IMR-90 (cell line): ENCODE data around the gene XPNPEP2. TPM values are rescaled to one million over a fixed set of nuclear protein-coding genes. Genes with fewer than 3 reads are reported as not detected.

Experiments used
- ATAC-seq: fragments of 200-7000 bp; cut with Tn5 transposase; 2 replicates; pipeline ENCODE4 v1.9.1; 2020; ENCODE audit warnings: low read depth, mild to moderate bottlenecking, moderate library complexity
- BruUV-seq: library from RNA; stranded (reverse); fragments of 400-500 nt; replicated peaks from 2 replicates; lab custom pipeline; 2021; lab: Mats Ljungman, UMichigan
- CTCF ChIA-PET: fragments of 300-600 bp; formaldehyde crosslinking; extraction: SDS; loops from one replicate; lab custom pipeline; 2021; ENCODE audit warnings: antibody characterized with exemption; lab: Yijun Ruan, JAX
- POLR2A ChIA-PET: fragments of 300-600 bp; sonication (Branson Sonifier 250); formaldehyde crosslinking; loops from one replicate; lab custom pipeline; 2022; ENCODE audit warnings: antibody characterized with exemption; ENCODE audit not compliant: unreplicated experiment; lab: Charles Lee
- DNase-seq: peaks from one replicate; pipeline ENCODE4 v3.0.0; 2013
- H2AFZ ChIP-seq: replicated peaks from 2 replicates; pipeline ENCODE3; 2013; ENCODE audit warnings: low read length, mild to moderate bottlenecking; ENCODE audit not compliant: poor library complexity
- H2AK5ac ChIP-seq: 2 replicates; pipeline ENCODE4 v1.6.1; 2013; ENCODE audit warnings: low read depth, low read length, inconsistent platforms
- H2AK9ac ChIP-seq: replicated peaks from 2 replicates; pipeline ENCODE3; 2013; ENCODE audit warnings: mild to moderate bottlenecking, low read depth, low read length, moderate library complexity; ENCODE audit not compliant: poor library complexity
- H2BK120ac ChIP-seq: 2 replicates; pipeline ENCODE4 v1.6.1; 2013; ENCODE audit warnings: low read depth, low read length, inconsistent platforms
- H2BK15ac ChIP-seq: 3 replicates; pipeline ENCODE4 v1.6.1; 2013; ENCODE audit warnings: low read depth, low read length, inconsistent platforms
- H2BK20ac ChIP-seq: 2 replicates; pipeline ENCODE4 v1.6.1; 2013; ENCODE audit warnings: low read depth, mild to moderate bottlenecking, inconsistent platforms, low read length, moderate library complexity
- H2BK5ac ChIP-seq: 2 replicates; pipeline ENCODE4 v1.6.1; 2013; ENCODE audit warnings: mild to moderate bottlenecking, low read depth, low read length, inconsistent platforms; ENCODE audit not compliant: poor library complexity, severe bottlenecking
- H3K14ac ChIP-seq: replicated peaks from 2 replicates; pipeline ENCODE4 v1.6.1; 2013; ENCODE audit warnings: low read depth, low read length, inconsistent platforms
- H3K18ac ChIP-seq: 2 replicates; pipeline ENCODE4 v1.6.1; 2013; ENCODE audit warnings: low read depth, low read length, control low read depth
- H3K23ac ChIP-seq: 2 replicates; pipeline ENCODE4 v1.6.1; 2013; ENCODE audit warnings: low read depth, low read length, inconsistent platforms
- H3K27ac ChIP-seq: 2 replicates; pipeline ENCODE4 v1.5.1; 2013; ENCODE audit warnings: mild to moderate bottlenecking, control low read depth, low read length; ENCODE audit not compliant: insufficient read depth
- H3K27me3 ChIP-seq: 2 replicates; pipeline ENCODE4 v1.6.1; 2013; ENCODE audit warnings: low read length; ENCODE audit not compliant: control insufficient read depth, insufficient read depth
- H3K36me3 ChIP-seq: 2 replicates; pipeline ENCODE4 v1.6.1; 2013; ENCODE audit warnings: low read length, mixed read lengths; ENCODE audit not compliant: control insufficient read depth, insufficient read depth
- H3K4ac ChIP-seq: 2 replicates; pipeline ENCODE4 v1.6.1; 2013; ENCODE audit warnings: low read depth, low read length, inconsistent platforms
- H3K4me1 ChIP-seq: 2 replicates; pipeline ENCODE4 v1.6.1; 2013; ENCODE audit warnings: low read length, mixed read lengths; ENCODE audit not compliant: control insufficient read depth, insufficient read depth
- H3K4me2 ChIP-seq: 2 replicates; pipeline ENCODE4 v1.6.1; 2013; ENCODE audit warnings: low read depth, mild to moderate bottlenecking, control low read depth, low read length, moderate library complexity
- H3K4me3 ChIP-seq: 2 replicates; pipeline ENCODE4 v1.5.1; 2013; ENCODE audit warnings: low read depth, mild to moderate bottlenecking, control low read depth, low read length, moderate library complexity; ENCODE audit not compliant: insufficient read depth
- H3K56ac ChIP-seq: 2 replicates; pipeline ENCODE4 v1.6.1; 2013; ENCODE audit warnings: low read length, inconsistent platforms; ENCODE audit not compliant: insufficient read depth; ENCODE audit errors: extremely low read depth
- H3K79me1 ChIP-seq, 2 experiments: 2 replicates each; pipeline ENCODE4 v1.6.1; 2013; ENCODE audit warnings: low read length in 2 of 2, inconsistent platforms in 1 of 2, low read depth in 1 of 2
- H3K9ac ChIP-seq: 2 replicates; pipeline ENCODE4 v1.6.1; 2013; ENCODE audit warnings: low read depth, low read length, control low read depth
- H3K9me1 ChIP-seq: 2 replicates; pipeline ENCODE4 v1.6.1; 2013; ENCODE audit warnings: low read length, inconsistent platforms; ENCODE audit not compliant: insufficient read depth
- H3K9me3 ChIP-seq: 2 replicates; pipeline ENCODE4 v1.6.1; 2013; ENCODE audit warnings: low read length; ENCODE audit not compliant: control insufficient read depth, insufficient read depth
- H4K20me1 ChIP-seq: 2 replicates; pipeline ENCODE4 v1.6.1; 2013; ENCODE audit warnings: low read length, inconsistent platforms; ENCODE audit not compliant: insufficient read depth
- H4K5ac ChIP-seq: 2 replicates; pipeline ENCODE4 v1.6.1; 2013; ENCODE audit warnings: mild to moderate bottlenecking, low read depth, low read length, control low read depth
- H4K8ac ChIP-seq, 2 experiments: 2 replicates each; pipeline ENCODE4 v1.6.1; 2013; ENCODE audit warnings: low read depth in 2 of 2, low read length in 2 of 2, control low read depth in 1 of 2, inconsistent platforms in 1 of 2
- H4K91ac ChIP-seq: 2 replicates; pipeline ENCODE4 v1.6.1; 2013; ENCODE audit warnings: low read depth, low read length, inconsistent platforms; ENCODE audit not compliant: insufficient read depth
- CEBPB ChIP-seq: IDR thresholded peaks from 2 replicates; pipeline ENCODE4 v1.6.1; 2012; ENCODE audit warnings: low read depth, low read length, improper control_type of control experiment
- RFX5 ChIP-seq: IDR thresholded peaks from 2 replicates; pipeline ENCODE4 v1.8.0; 2012; ENCODE audit warnings: low read depth, mild to moderate bottlenecking, low read length, moderate library complexity
- WGBS, 2 experiments: methylation state at CpG; one replicate each; pipeline versions ENCODE4 v1.1.5 to v1.1.7; 2013; ENCODE audit warnings: missing lambda C conversion rate in 2 of 2; ENCODE audit not compliant: insufficient read length in 1 of 2; ENCODE audit errors: extremely low coverage in 2 of 2; 5-methylcytosine and 5-hydroxymethylcytosine counted together
- dilution Hi-C: fragments of 300-500 bp; cut with HindIII; formaldehyde crosslinking; loops from one replicate; pipeline ENCODE4 v1.14.3; 2018; ENCODE audit warnings: low sequenced_read_pairs; ENCODE audit not compliant: unreplicated experiment
- in situ Hi-C: fragments of 300-500 bp; cut with MboI; formaldehyde crosslinking; loops from 3 replicates; pipeline ENCODE4 v1.14.3; 2019; ENCODE audit warnings: low sequenced_read_pairs, inconsistent platforms, mixed read lengths
- intact Hi-C: fragments of 100-400 bp; cut with micrococcal nuclease; formaldehyde crosslinking; loops from 2 replicates; pipeline ENCODE4 v1.10.0; 2022
- polyA plus RNA-seq, 3 experiments: library from polyadenylated mRNA; depleted of rRNA; stranded (reverse); fragments of >200 nt; gene quantifications; 2 replicates each; pipeline ENCODE4 v1.2.3, GENCODE V29; 2012; ENCODE audit warnings: low replicate concordance in 1 of 3
- total RNA-seq: library from RNA; depleted of rRNA; stranded (reverse); fragments of >200 nt; gene quantifications from 2 replicates; pipeline ENCODE4 v1.2.3, GENCODE V29; 2012
- TF ChIP-seq, protein P1 (sequence below): conservative IDR thresholded peaks from 2 replicates; pipeline ENCODE4 v1.5.1; 2012; ENCODE audit warnings: mild to moderate bottlenecking, low read depth, low read length, improper control_type of control experiment
- TF ChIP-seq, protein P2 (sequence below): fragments of 150-350 bp; IDR thresholded peaks from 2 replicates; pipeline ENCODE4 v1.6.1; 2016; ENCODE audit warnings: low read depth, mild to moderate bottlenecking, low read length, moderate library complexity, borderline replicate concordance

XPNPEP2 gene
- total and polyA plus RNA-seq, 2 of the 4 experiments (the other 2 are of a cell fraction) = under 0.01 to 0.07 TPM

DNA sequence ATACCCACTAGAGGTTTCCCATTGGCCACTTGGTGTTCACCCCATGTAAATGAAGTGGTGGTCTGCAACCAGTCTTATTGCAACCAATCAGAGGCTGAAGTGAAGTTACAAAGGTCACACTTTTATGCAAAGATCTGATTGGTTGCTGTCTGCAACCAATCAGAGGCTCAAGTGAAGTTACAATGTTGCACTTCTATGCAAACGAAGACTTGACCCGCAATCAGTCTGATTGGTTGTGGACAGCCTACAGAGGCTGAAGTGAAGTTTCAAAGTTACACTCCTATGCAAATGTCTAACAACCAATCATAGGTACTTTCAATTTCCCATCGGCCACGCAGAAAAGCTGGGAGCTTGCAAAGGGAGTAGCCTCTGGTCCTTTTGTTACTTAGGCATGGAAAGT lies 22.3 kb upstream of the XPNPEP2 start:
- Histone ChIP-seq H3K9me3 (no peaks in the 10 kb centered on the region), H3K4me2 (no peak overlapping the region), H4K8ac (no peak overlapping the region), H3K14ac (no peak overlapping the region), H3K4ac (no peak overlapping the region), H3K18ac (no peak overlapping the region), H3K27ac (no peak overlapping the region), H2AK5ac (no peak overlapping the region), H3K9me1 (no peaks in the 10 kb centered on the region), H3K36me3 (no peaks in the 10 kb centered on the region), H4K20me1 (no peaks in the 10 kb centered on the region), H2BK5ac (no peak overlapping the region), H2AFZ (no peak overlapping the region), H3K79me1 (no peaks in the 10 kb centered on the region), H2BK15ac (no peak overlapping the region), H3K4me3 (no peak overlapping the region), H4K5ac (no peak overlapping the region), H2BK20ac (no peak overlapping the region), H3K27me3 (peaks cover 11% of the 10 kb centered on the region), H2AK9ac (no peak overlapping the region), H3K23ac (no peak overlapping the region), H3K4me1 (peaks cover 4% of the 10 kb centered on the region), H3K56ac (no peak overlapping the region), H2BK120ac (no peak overlapping the region), H4K91ac (no peak overlapping the region), H3K9ac (no peak overlapping the region)
- DNase-seq (no peak), ATAC-seq (no peak)
- dilution Hi-C loops (no loop called here), in situ Hi-C loops (no loop called here), intact Hi-C loops (no loop called here)
- ChIA-PET CTCF (interaction anchor here (1.2 kb wide), 1 partner anchor 9 kb away, joined by 3 read pairs; no protein-coding TSS in a partner anchor), POLR2A (no interaction called here)
- BruUV-seq = no TSS peak
- TF ChIP-seq RFX5 (no peak), CEBPB (no peak)
- TF ChIP-seq, protein P1, sequence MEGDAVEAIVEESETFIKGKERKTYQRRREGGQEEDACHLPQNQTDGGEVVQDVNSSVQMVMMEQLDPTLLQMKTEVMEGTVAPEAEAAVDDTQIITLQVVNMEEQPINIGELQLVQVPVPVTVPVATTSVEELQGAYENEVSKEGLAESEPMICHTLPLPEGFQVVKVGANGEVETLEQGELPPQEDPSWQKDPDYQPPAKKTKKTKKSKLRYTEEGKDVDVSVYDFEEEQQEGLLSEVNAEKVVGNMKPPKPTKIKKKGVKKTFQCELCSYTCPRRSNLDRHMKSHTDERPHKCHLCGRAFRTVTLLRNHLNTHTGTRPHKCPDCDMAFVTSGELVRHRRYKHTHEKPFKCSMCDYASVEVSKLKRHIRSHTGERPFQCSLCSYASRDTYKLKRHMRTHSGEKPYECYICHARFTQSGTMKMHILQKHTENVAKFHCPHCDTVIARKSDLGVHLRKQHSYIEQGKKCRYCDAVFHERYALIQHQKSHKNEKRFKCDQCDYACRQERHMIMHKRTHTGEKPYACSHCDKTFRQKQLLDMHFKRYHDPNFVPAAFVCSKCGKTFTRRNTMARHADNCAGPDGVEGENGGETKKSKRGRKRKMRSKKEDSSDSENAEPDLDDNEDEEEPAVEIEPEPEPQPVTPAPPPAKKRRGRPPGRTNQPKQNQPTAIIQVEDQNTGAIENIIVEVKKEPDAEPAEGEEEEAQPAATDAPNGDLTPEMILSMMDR = no peak
- TF ChIP-seq, protein P2, sequence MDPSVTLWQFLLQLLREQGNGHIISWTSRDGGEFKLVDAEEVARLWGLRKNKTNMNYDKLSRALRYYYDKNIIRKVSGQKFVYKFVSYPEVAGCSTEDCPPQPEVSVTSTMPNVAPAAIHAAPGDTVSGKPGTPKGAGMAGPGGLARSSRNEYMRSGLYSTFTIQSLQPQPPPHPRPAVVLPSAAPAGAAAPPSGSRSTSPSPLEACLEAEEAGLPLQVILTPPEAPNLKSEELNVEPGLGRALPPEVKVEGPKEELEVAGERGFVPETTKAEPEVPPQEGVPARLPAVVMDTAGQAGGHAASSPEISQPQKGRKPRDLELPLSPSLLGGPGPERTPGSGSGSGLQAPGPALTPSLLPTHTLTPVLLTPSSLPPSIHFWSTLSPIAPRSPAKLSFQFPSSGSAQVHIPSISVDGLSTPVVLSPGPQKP = no peak
- WGBS, 2 experiments = no CpG with 5 or more reads among the region's 4 CpGs
